ENCODE measurements around the gene KRT4. TPM values are rescaled to one million over a fixed set of nuclear protein-coding genes. Genes with fewer than 3 reads are reported as not detected.

The KRT4 gene
- total RNA-seq, 2 donors from 2014 or later = not detected

- Histone ChIP-seq H3K4me3 (ENCODE audit: low read length) (no peak overlapping the region), H3K27me3 (ENCODE audit: control insufficient read depth, insufficient read depth, low read length, poor library complexity, severe bottlenecking) (no peaks in the 10 kb centered on the region), H3K9ac (ENCODE audit: extremely low read depth, low read length, poor library complexity, severe bottlenecking) (no peak overlapping the region), H3K27ac (ENCODE audit: low read depth, low read length) (no peak overlapping the region), H3K4me1 (ENCODE audit: control insufficient read depth, insufficient read depth, low read length) (no peaks in the 10 kb centered on the region), H3K36me3 (ENCODE audit: control insufficient read depth, insufficient read depth, low read length) (no peaks in the 10 kb centered on the region), H3K9me3 (ENCODE audit: control insufficient read depth, low read length) (no peaks in the 10 kb centered on the region)
- TF ChIP-seq CTCF (conservative IDR thresholded peaks at IDR 0.05) = no peak
- 92 to 93% methylated on average over 6 of the region's 6 CpGs for WGBS, 2 experiments (ENCODE audit: insufficient coverage in 1 of 2, insufficient read length in 1 of 2)
- H3K4me3 Mint-ChIP-seq = no peak overlapping the region
- H3K4me1 Mint-ChIP-seq = peaks cover 8% of the 10 kb centered on the region
- H3K36me3 Mint-ChIP-seq (ENCODE audit: low read depth) = no peaks in the 10 kb centered on the region
- H3K27me3 Mint-ChIP-seq (ENCODE audit: insufficient read depth) = peaks cover 11% of the 10 kb centered on the region
- H3K27ac Mint-ChIP-seq = no peak overlapping the region
- no peaks in the 10 kb centered on the region for H3K9me3 Mint-ChIP-seq
- no peak for DNase-seq
These were observed 13.7 kb upstream of the KRT4 start for GRCh38 chr12:52827499-52828090.

DNA sequence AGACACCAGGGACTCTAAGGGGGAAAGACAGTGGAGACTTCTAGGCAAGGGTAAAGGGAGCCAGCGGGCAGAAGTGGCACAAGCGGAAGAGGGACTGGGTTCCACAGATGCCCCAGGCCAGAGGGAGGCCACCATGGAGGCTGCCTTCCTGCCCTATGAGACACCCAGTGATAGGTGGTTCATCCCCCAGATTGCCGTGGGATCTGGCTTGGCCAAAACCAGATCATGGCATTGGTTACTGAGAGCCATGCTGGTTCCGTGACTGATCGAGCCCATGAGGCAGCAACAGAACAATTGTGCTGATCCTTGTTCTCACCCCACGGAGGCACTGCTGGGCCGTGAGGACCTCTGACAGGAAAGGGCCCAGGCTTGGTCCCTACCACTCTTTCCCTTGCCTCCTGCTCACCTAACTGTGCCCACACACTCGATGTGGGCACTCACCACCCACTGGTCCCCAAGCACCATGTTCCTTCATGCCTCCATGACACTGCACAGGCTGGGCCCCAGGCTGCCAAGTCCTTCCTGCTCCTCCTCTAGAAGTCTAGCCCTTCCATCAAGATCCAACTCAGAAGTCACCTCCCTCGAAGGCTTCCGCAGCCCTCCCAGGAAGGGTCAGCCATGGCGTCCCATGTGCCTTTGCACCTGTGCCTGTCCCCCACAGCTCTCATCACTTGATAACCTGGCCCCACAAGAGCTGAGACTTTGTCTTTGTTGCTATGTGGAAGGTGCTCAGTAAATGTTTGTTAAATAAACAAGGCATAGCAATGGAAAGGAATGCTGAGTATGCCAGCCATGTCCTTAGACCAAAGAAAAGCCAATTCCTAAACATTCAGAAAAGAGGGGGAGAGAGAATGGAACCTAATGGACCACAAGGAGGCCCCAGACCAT, 12.9 kb upstream of the KRT4 start:
- Histone ChIP-seq H3K27me3 (ENCODE audit: control insufficient read depth, insufficient read depth, low read length, poor library complexity, severe bottlenecking) (no peaks in the 10 kb centered on the region), H3K4me3 (ENCODE audit: low read length) (no peak overlapping the region), H3K4me1 (ENCODE audit: control insufficient read depth, insufficient read depth, low read length) (no peaks in the 10 kb centered on the region), H3K36me3 (ENCODE audit: control insufficient read depth, insufficient read depth, low read length) (no peaks in the 10 kb centered on the region), H3K9ac (ENCODE audit: extremely low read depth, low read length, poor library complexity, severe bottlenecking) (peak overlapping the region; percentile 32), H3K27ac (ENCODE audit: low read depth, low read length) (no peak overlapping the region), H3K9me3 (ENCODE audit: control insufficient read depth, low read length) (no peaks in the 10 kb centered on the region)
- no peak overlapping the region for H3K4me3 Mint-ChIP-seq
- WGBS, 2 experiments (ENCODE audit: insufficient coverage in 1 of 2, insufficient read length in 1 of 2) = 90 to 95% methylated on average over 9 to 11 of the region's 11 CpGs
- no peaks in the 10 kb centered on the region for H3K9me3 Mint-ChIP-seq
- TF ChIP-seq CTCF (conservative IDR thresholded peaks at IDR 0.05) = peak; percentile 16
- H3K4me1 Mint-ChIP-seq = peaks cover 8% of the 10 kb centered on the region
- no peak for DNase-seq
- H3K27me3 Mint-ChIP-seq (ENCODE audit: insufficient read depth) = peaks cover 11% of the 10 kb centered on the region
- no peaks in the 10 kb centered on the region for H3K36me3 Mint-ChIP-seq (ENCODE audit: low read depth)
- peak overlapping the region; percentile 38 for H3K27ac Mint-ChIP-seq

DNA sequence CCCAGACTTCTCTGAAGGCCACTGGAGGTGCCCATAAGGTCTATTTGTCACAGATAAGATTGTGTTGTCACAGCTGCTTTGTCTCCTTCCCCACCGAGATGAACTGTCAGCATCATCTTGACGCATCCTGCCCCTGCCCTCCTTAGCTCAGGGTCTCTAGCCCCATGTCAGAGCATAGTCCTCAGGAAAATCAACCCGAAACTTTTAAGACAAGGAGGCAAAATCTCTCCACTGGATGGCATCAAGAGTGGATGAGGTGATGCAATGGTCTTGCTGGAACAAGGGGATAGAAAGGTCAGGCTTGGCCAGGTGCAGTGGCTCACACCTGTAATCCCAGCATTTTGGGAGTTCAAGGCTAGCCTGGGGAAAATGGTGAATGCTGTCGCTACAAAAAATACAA, 12.0 kb upstream of the KRT4 start:
- Histone ChIP-seq H3K27ac (ENCODE audit: low read depth, low read length) (no peak overlapping the region), H3K9me3 (ENCODE audit: control insufficient read depth, low read length) (no peaks in the 10 kb centered on the region), H3K36me3 (ENCODE audit: control insufficient read depth, insufficient read depth, low read length) (no peaks in the 10 kb centered on the region), H3K4me1 (ENCODE audit: control insufficient read depth, insufficient read depth, low read length) (no peaks in the 10 kb centered on the region), H3K9ac (ENCODE audit: extremely low read depth, low read length, poor library complexity, severe bottlenecking) (no peak overlapping the region), H3K4me3 (ENCODE audit: low read length) (no peak overlapping the region), H3K27me3 (ENCODE audit: control insufficient read depth, insufficient read depth, low read length, poor library complexity, severe bottlenecking) (no peaks in the 10 kb centered on the region)
- peaks cover 13% of the 10 kb centered on the region for H3K27me3 Mint-ChIP-seq (ENCODE audit: insufficient read depth)
- DNase-seq = no peak
- H3K4me3 Mint-ChIP-seq = no peak overlapping the region
- H3K4me1 Mint-ChIP-seq = peaks cover 8% of the 10 kb centered on the region
- H3K27ac Mint-ChIP-seq = no peak overlapping the region
- no peaks in the 10 kb centered on the region for H3K9me3 Mint-ChIP-seq
- WGBS, 2 experiments (ENCODE audit: insufficient coverage in 1 of 2, insufficient read length in 1 of 2) = 90 to 96% methylated on average over 4 of the region's 4 CpGs
- TF ChIP-seq CTCF (conservative IDR thresholded peaks at IDR 0.05) = no peak
- H3K36me3 Mint-ChIP-seq (ENCODE audit: low read depth) = no peaks in the 10 kb centered on the region
